ENCODE results near the gene TANGO6.

The TANGO6 gene

DNA sequence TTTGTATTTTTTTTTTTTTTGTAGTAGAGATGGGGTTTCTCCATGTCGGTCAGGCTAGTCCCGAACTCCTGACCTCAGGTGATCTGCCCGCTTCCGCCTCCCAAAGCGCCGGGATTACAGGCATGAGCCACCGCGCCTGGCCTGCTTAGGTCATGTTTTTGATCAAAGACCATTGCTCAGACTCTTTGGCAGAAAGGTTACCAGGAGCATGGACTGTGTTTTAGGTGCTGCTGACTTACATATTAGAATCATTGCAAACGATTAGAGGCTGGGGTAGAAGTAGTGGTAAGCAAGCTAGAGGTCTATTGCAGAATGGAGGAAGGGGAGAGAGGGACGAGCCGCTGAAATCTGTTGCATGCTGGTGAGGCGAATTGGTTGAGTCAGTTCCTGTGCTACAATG is 79.8 kb downstream of the TANGO6 start:
- Histone ChIP-seq H3K4me1 (no peaks in the 10 kb centered on the region), H3K27me3 (no peaks in the 10 kb centered on the region), H3K4me3 (ENCODE audit: low read depth, low read length) (no peak overlapping the region), H3K9me3 (no peaks in the 10 kb centered on the region), H3K36me3 (peaks cover 4% of the 10 kb centered on the region)
- TF ChIP-seq, protein P1, sequence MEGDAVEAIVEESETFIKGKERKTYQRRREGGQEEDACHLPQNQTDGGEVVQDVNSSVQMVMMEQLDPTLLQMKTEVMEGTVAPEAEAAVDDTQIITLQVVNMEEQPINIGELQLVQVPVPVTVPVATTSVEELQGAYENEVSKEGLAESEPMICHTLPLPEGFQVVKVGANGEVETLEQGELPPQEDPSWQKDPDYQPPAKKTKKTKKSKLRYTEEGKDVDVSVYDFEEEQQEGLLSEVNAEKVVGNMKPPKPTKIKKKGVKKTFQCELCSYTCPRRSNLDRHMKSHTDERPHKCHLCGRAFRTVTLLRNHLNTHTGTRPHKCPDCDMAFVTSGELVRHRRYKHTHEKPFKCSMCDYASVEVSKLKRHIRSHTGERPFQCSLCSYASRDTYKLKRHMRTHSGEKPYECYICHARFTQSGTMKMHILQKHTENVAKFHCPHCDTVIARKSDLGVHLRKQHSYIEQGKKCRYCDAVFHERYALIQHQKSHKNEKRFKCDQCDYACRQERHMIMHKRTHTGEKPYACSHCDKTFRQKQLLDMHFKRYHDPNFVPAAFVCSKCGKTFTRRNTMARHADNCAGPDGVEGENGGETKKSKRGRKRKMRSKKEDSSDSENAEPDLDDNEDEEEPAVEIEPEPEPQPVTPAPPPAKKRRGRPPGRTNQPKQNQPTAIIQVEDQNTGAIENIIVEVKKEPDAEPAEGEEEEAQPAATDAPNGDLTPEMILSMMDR (IDR thresholded peaks at IDR 0.05; ENCODE audit: low read depth, low read length), result no peak
- DNase-seq, result no peak

DNA sequence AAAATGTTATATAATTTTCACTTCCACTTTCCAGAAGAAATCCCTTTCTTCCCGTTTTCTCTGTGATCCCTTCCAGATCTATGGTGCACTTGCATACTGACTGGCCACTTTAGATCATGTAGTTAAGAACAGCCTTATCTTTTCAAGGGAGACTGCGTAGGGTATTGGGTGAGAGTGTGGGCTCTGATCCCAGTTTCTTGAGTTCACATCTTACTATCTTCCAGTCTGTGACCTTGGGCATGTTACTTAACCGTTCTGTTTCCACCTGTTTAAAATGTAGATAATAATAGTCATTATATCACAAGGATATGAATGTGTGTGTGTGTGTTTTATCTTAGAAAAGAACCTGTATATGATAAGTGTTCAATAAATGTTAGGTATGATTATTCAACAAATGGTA is 83.7 kb downstream of the TANGO6 start:
- Histone ChIP-seq H3K27me3 (no peaks in the 10 kb centered on the region), H3K36me3 (peaks cover 13% of the 10 kb centered on the region), H3K4me1 (no peaks in the 10 kb centered on the region), H3K4me3 (ENCODE audit: low read depth, low read length) (no peak overlapping the region), H3K9me3 (no peaks in the 10 kb centered on the region)
- DNase-seq, result no peak
- TF ChIP-seq, protein P1 (IDR thresholded peaks at IDR 0.05; ENCODE audit: low read depth, low read length), result no peak

DNA sequence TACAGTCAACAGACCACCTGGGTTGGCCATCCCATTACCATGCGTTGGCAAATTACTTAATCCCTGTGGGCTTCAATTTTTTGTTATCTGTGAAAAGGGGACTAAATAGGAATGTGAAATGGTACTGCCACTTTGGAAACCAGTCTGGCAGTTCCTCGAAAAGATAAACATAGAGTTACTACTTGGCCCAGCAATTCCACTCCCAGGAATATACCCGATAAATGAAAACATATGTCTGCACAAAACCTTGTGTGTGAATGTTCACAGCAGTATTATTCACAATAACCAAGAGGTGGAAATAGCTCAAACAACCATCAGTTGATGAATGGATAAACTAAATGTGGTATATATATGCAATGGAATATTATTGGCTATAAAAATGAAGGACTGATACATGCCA is 87.9 kb downstream of the TANGO6 start:
- DNase-seq, result no peak
- H3K27me3 ChIP-seq, result no peaks in the 10 kb centered on the region
- no peak overlapping the region for H3K4me3 ChIP-seq (ENCODE audit: low read depth, low read length)
- TF ChIP-seq, protein P1 (IDR thresholded peaks at IDR 0.05; ENCODE audit: low read depth, low read length), result no peak
- H3K4me1 ChIP-seq, result no peaks in the 10 kb centered on the region
- H3K36me3 ChIP-seq, result peaks cover 13% of the 10 kb centered on the region
- H3K9me3 ChIP-seq, result no peaks in the 10 kb centered on the region

DNA sequence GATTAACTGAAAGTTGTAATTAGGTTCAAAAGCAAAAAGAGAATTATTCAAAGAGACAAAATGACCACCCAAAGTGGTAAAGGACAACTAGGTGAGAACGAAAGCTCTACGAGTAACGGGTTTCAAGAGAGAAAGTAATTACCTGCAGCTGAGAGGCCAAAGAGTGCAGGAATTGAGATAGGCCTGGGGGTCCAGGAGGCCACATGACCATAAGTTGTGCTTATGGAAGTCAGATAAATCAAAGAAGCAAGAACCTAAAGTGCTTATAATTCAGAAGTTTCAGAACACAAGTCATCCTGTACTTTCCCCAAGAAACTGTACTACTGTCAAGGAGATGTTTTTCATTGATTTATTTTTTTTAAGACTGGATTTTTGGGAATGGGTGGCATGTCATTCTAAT is 91.1 kb downstream of the TANGO6 start:
- no peak overlapping the region for H3K4me3 ChIP-seq (ENCODE audit: low read depth, low read length)
- H3K36me3 ChIP-seq, result no peaks in the 10 kb centered on the region
- TF ChIP-seq, protein P1 (IDR thresholded peaks at IDR 0.05; ENCODE audit: low read depth, low read length), result no peak

DNA sequence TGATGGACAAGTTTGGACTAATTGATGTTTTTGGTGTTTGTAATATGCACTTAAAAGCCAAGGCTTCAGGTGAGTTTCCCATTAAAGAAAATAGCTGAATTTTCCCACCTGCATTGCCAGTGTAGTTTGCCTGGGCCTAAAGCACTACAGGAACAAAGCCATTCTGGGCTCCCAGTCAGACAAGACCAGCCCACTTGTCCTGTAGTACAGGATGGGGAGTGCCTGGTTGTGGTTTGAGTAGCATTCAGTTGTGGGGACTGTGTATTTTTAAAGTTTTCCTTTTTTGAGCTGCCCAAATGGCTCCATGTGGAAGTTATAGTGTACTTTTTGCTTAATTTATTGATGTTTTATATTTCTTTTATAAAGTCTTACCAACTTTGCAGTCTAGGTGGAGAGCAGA is 91.7 kb downstream of the TANGO6 start:
- no peak for DNase-seq
- Histone ChIP-seq H3K4me3 (ENCODE audit: low read depth, low read length) (no peak overlapping the region), H3K4me1 (no peaks in the 10 kb centered on the region; the same call in 1 of the 2 replicates), H3K27me3 (no peaks in the 10 kb centered on the region), H3K36me3 (no peaks in the 10 kb centered on the region), H3K9me3 (no peaks in the 10 kb centered on the region)
- TF ChIP-seq, protein P1 (IDR thresholded peaks at IDR 0.05; ENCODE audit: low read depth, low read length), result no peak

More for the DNA sequence above, 91.1 kb downstream of the TANGO6 start:
- Histone ChIP-seq H3K27me3 (no peaks in the 10 kb centered on the region), H3K4me1 (no peaks in the 10 kb centered on the region; the same call in 1 of the 2 replicates), H3K9me3 (no peaks in the 10 kb centered on the region)
- DNase-seq, result no peak

DNA sequence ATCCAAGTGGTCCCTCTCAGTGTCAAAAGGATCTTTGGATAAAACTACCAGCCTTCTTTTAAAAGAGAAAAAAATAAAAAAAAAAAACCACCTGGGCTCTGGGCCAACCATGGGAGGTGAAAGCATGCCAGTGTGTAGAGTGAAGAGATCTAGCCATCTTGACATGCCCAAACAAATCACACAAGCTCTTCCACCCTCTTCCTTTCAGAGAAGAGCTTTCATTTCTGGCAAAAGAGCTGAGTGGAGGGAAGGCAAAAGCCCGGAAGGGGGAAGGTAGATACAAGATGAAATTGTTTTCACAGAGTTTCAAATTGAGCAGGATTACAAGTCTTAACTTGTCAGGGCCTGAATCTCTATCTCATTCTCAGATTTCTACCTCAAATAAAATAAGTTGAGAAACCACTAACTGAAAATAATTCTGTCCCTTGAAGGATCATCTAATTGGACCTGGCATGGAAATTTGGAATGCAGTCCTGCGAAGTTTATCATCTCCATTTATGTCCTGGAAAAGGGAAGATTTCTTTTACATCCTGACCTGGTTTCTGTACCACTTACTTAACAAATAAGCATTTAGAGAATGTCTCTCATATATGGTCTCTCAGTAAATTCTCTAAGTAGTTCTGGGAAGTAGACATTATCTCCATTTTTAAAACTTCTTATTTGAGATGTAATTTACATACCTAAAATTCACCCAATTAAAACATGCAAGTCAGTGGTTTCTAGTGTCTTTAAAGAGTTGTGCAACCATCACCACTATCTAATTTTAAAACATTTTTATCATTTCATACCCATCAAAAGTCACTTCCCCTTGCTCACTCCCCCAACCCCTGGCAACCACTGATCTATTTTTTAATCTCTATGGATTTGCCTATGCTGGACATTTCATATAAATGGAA is 93.7 kb downstream of the TANGO6 start:
- no peaks in the 10 kb centered on the region; the same call in 1 of the 2 replicates for H3K4me1 ChIP-seq
- TF ChIP-seq, protein P1 (IDR thresholded peaks at IDR 0.05; ENCODE audit: low read depth, low read length), result no peak
- no peaks in the 10 kb centered on the region for H3K27me3 ChIP-seq
- no peaks in the 10 kb centered on the region for H3K36me3 ChIP-seq
- DNase-seq, result no peak
- no peaks in the 10 kb centered on the region for H3K9me3 ChIP-seq
- no peak overlapping the region for H3K4me3 ChIP-seq (ENCODE audit: low read depth, low read length)

Measured in BE2C (cell line).